HepG2 (cell line): ENCODE data around the gene MBD3. TPM values are rescaled to one million over a fixed set of nuclear protein-coding genes. Genes with fewer than 3 reads are reported as not detected.

Experiments used
- ATAC-seq: fragments of 200-7000 bp; cut with Tn5 transposase; 3 replicates; pipeline ENCODE4 v1.9.1; 2020; ENCODE audit warnings: mild to moderate bottlenecking, moderate library complexity
- BruUV-seq: library from RNA; stranded (reverse); fragments of 400-500 nt; replicated peaks from 2 replicates; lab custom pipeline; 2021; lab: Mats Ljungman, UMichigan
- CTCF ChIA-PET: fragments of 300-600 bp; formaldehyde crosslinking; extraction: SDS; loops from one replicate; lab custom pipeline; 2021; ENCODE audit warnings: low total read pairs, inconsistent platforms, low intra/inter-chr PET ratio; lab: Yijun Ruan, JAX
- POLR2A ChIA-PET: fragments of 350-600 bp; sonication (Branson Sonifier 250); formaldehyde crosslinking; loops from one replicate; lab custom pipeline; 2020; ENCODE audit warnings: antibody characterized with exemption, inconsistent platforms; lab: Yijun Ruan, JAX
- DNase-seq: peaks from one replicate; pipeline ENCODE4 v3.0.0-alpha.2; 2015; ENCODE audit warnings: low spot score
- FAIRE-seq: peaks from 3 replicates; lab custom pipeline; 2011; peaks lifted over from hg19 to GRCh38; lab: Jason Lieb, UNC
- H2AFZ ChIP-seq: one replicate; pipeline ENCODE4 v1.6.1; 2011; ENCODE audit warnings: low read length, inconsistent platforms
- H3K27ac ChIP-seq: fragments of 300-600 bp; 3 replicates; pipeline ENCODE4 v1.8.0; 2011; ENCODE audit warnings: mixed run types, mild to moderate bottlenecking, mixed read lengths, low read length, inconsistent platforms; ENCODE audit not compliant: insufficient read depth; ENCODE audit errors: extremely low read length
- H3K27me3 ChIP-seq, 2 experiments: fragments of 200-600 bp in 1 of 2; 2 replicates in 1 of 2; 3 replicates in 1 of 2; pipeline versions ENCODE4 v1.6.0 to v1.8.0; 2011; ENCODE audit warnings: low read length in 2 of 2, mild to moderate bottlenecking in 2 of 2, moderate library complexity in 2 of 2, inconsistent platforms in 1 of 2; ENCODE audit not compliant: insufficient read depth in 2 of 2, control insufficient read depth in 1 of 2
- H3K36me3 ChIP-seq, 2 experiments: fragments of 200-600 bp in 1 of 2; replicated peaks in 1 of 2; 2 replicates in 1 of 2; 3 replicates in 1 of 2; pipeline versions ENCODE4 v1.5.1 to v1.8.0; 2011; ENCODE audit warnings: low read length in 2 of 2, inconsistent platforms in 1 of 2; ENCODE audit not compliant: insufficient read depth in 2 of 2, control insufficient read depth in 1 of 2
- H3K4me1 ChIP-seq: 2 replicates; pipeline ENCODE4 v1.5.1; 2012; ENCODE audit warnings: low read length, inconsistent platforms; ENCODE audit not compliant: insufficient read depth
- H3K4me2 ChIP-seq: 2 replicates; pipeline ENCODE4 v1.6.0; 2011; ENCODE audit warnings: low read depth, low read length, inconsistent platforms
- H3K4me3 ChIP-seq, 3 experiments: fragments of 200-600 bp in 1 of 3; sonication (generic), shearing (Covaris generic) in 1 of 3; replicated peaks in 1 of 3; 2 replicates each; pipeline ENCODE4 v1.5.1; 2011 to 2016; ENCODE audit warnings: low read length in 3 of 3, inconsistent platforms in 2 of 3, low read depth in 2 of 3, mild to moderate bottlenecking in 2 of 3, control low read depth in 1 of 3, mixed read lengths in 1 of 3; ENCODE audit not compliant: insufficient read depth in 1 of 3
- H3K79me2 ChIP-seq: one replicate; pipeline ENCODE4 v1.6.1; 2011; ENCODE audit warnings: low read length, inconsistent platforms; ENCODE audit not compliant: insufficient read depth
- H3K9ac ChIP-seq: 2 replicates; pipeline ENCODE4 v1.6.0; 2011; ENCODE audit warnings: mild to moderate bottlenecking, low read depth, low read length, inconsistent platforms; ENCODE audit not compliant: insufficient read depth
- H3K9me3 ChIP-seq: 2 replicates; pipeline ENCODE4 v1.5.1; 2012; ENCODE audit warnings: mild to moderate bottlenecking, low read length
- H4K20me1 ChIP-seq: 2 replicates; pipeline ENCODE4 v1.6.0; 2011; ENCODE audit warnings: inconsistent platforms, mild to moderate bottlenecking, low read length, moderate library complexity; ENCODE audit not compliant: insufficient read depth
- AGO2 ChIP-seq: fragments of 200-400 bp; formaldehyde crosslinking; optimal IDR thresholded peaks from 2 replicates; pipeline ENCODE3; 2017; ENCODE audit warnings: mild to moderate bottlenecking, low read depth, low read length, moderate library complexity
- NFYC ChIP-seq: IDR thresholded peaks from 2 replicates; pipeline ENCODE4 v1.6.1; 2016; ENCODE audit warnings: missing genetic modification reagents, missing compliant biosample characterization
- SNRNP70 ChIP-seq: fragments of 200-400 bp; formaldehyde crosslinking; IDR thresholded peaks from 2 replicates; pipeline ENCODE4 v1.6.1; 2017; ENCODE audit warnings: mild to moderate bottlenecking, low read depth, low read length, moderate library complexity
- WGBS: methylation state at CpG from one replicate; pipeline ENCODE4 v1.1.6; 2017; ENCODE audit warnings: low lambda C conversion rate; 5-methylcytosine and 5-hydroxymethylcytosine counted together
- in situ Hi-C: cut with HindIII; loops from 2 replicates; pipeline ENCODE4 v1.10.0; 2017; ENCODE audit warnings: low pct_unique_long_range_greater_than_20kb; ENCODE audit not compliant: extremely low pct_ligation_motif_present
- intact Hi-C: fragments of 100-400 bp; cut with micrococcal nuclease; formaldehyde crosslinking; loops from one replicate; pipeline ENCODE4 v1.10.0; 2022; ENCODE audit not compliant: unreplicated experiment
- polyA plus RNA-seq, 8 experiments: library from polyadenylated mRNA; depleted of rRNA in 3 of 8; stranded (reverse) in 7 of 8; unstranded in 1 of 8; fragments of >200 nt; fragmentation: Illumina TruSeq in 4 of 8; extraction: Trizol in 4 of 8; gene quantifications; 2 replicates each; pipeline versions ENCODE4 v1.2.1 to v1.2.3, GENCODE V29; 2011 to 2016; ENCODE audit warnings: low read depth in 4 of 8, missing spikeins in 1 of 8, mixed read lengths in 1 of 8; ENCODE audit not compliant: insufficient read depth in 1 of 8
- total RNA-seq, 5 experiments: library from RNA; depleted of rRNA; stranded (reverse); fragments of >200 nt; fragmentation: Illumina TruSeq; extraction: Trizol; gene quantifications; 2 replicates each; pipeline ENCODE4 v1.2.3, GENCODE V29; 2016; ENCODE audit warnings: low read depth in 1 of 5
- TF ChIP-seq, protein P1 (sequence below): sonication (generic); formaldehyde crosslinking; IDR thresholded peaks from 2 replicates; pipeline ENCODE4 v1.5.0; 2020; ENCODE audit warnings: missing genetic modification reagents, mild to moderate bottlenecking, borderline replicate concordance
- TF ChIP-seq, protein P2 (sequence below): sonication (generic); formaldehyde crosslinking; conservative IDR thresholded peaks from 2 replicates; pipeline ENCODE4 v1.8.0; 2022; ENCODE audit warnings: low read depth, missing genetic modification reagents

MBD3 gene
- total and polyA plus RNA-seq, 2 of the 13 experiments (the other 11 are each of a cell fraction or from before 2014, with no cell fraction given), result 21.2 to 76.9 TPM

DNA sequence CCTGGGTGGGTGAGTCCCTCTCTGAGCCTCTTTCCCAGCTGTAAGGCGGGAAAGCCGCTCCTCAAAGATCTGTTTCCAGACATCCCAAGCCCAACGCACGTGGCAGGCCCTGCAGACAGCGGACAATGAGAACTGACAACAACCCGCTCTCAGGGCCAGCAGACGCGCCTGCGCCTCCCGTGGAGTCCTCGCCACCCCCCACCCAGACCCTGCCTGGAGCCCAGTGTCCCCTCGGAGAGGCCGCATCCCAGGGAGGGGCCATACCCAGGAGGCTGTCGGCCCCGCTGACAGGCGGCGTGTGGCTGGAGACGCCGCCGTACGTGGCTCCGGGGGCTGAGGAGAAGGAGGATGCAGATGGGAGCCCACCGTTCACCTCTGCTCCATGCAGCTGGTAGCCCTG is 28.9 kb upstream of the MBD3 start:
- intact Hi-C loops (no loop called here), in situ Hi-C loops (no loop called here)
- no peaks in the 10 kb centered on the region for H3K4me1 ChIP-seq
- no peak for FAIRE-seq
- H3K4me3 ChIP-seq, result no peak overlapping the region
- no peaks in the 10 kb centered on the region for H3K79me2 ChIP-seq
- no peak overlapping the region for H3K27ac ChIP-seq
- no peak overlapping the region for H3K9ac ChIP-seq
- H3K27me3 ChIP-seq, result no peaks in the 10 kb centered on the region
- CTCF ChIA-PET, result no interaction called here
- no peak for ATAC-seq
- DNase-seq, result no peak
- no peaks in the 10 kb centered on the region for H4K20me1 ChIP-seq
- H2AFZ ChIP-seq, result no peak overlapping the region
- no peak overlapping the region for H3K4me2 ChIP-seq
- H3K36me3 ChIP-seq, result peaks cover 20 to 43% of the 10 kb centered on the region in 2 experiments; a peak in 4 of 5 replicates
- WGBS, result 97% methylated on average over 17 of the region's 23 CpGs
- H3K9me3 ChIP-seq, result no peaks in the 10 kb centered on the region
- TF ChIP-seq, protein P1, sequence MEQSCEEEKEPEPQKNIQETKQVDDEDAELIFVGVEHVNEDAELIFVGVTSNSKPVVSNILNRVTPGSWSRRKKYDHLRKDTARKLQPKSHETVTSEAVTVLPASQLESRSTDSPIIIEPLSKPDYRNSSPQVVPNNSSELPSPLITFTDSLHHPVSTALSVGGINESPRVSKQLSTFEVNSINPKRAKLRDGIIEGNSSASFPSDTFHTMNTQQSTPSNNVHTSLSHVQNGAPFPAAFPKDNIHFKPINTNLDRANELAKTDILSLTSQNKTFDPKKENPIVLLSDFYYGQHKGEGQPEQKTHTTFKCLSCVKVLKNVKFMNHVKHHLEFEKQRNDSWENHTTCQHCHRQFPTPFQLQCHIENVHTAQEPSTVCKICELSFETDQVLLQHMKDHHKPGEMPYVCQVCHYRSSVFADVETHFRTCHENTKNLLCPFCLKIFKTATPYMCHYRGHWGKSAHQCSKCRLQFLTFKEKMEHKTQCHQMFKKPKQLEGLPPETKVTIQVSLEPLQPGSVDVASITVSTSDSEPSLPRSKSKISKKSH, result no peak
- TF ChIP-seq, protein P2, sequence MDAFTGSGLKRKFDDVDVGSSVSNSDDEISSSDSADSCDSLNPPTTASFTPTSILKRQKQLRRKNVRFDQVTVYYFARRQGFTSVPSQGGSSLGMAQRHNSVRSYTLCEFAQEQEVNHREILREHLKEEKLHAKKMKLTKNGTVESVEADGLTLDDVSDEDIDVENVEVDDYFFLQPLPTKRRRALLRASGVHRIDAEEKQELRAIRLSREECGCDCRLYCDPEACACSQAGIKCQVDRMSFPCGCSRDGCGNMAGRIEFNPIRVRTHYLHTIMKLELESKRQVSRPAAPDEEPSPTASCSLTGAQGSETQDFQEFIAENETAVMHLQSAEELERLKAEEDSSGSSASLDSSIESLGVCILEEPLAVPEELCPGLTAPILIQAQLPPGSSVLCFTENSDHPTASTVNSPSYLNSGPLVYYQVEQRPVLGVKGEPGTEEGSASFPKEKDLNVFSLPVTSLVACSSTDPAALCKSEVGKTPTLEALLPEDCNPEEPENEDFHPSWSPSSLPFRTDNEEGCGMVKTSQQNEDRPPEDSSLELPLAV (CRISPR knock-in tag), result no peak
- no peak for TF ChIP-seq SNRNP70
- POLR2A ChIA-PET, result no interaction called here
- no TSS peak for BruUV-seq

DNA sequence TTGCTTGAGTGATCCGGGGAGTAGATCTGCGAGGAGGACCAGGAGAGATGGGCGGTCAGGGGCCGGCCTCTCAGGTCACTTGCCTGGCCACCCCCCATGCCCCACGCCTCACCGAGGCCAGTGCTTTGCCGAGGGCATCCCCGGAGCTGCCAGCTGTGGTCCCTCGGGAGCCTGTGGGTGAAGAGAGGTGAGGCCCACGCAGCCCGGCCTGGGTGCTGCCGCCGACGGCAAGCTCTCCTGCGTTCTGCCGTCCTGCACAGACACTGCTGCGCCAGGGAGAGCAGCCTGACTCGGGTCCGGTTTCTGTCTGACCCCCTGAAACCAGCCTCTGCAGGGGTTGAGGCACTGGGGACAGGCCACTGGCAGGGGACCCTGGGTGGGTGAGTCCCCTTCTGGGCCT is 28.4 kb upstream of the MBD3 start:
- Histone ChIP-seq H3K9ac (no peak overlapping the region), H3K9me3 (no peaks in the 10 kb centered on the region), H3K79me2 (no peaks in the 10 kb centered on the region), H3K4me3 (no peak overlapping the region), H4K20me1 (no peaks in the 10 kb centered on the region), H3K4me2 (no peak overlapping the region), H3K27me3 (no peaks in the 10 kb centered on the region), H3K4me1 (no peaks in the 10 kb centered on the region), H2AFZ (no peak overlapping the region), H3K36me3 (peaks cover 20 to 41% of the 10 kb centered on the region in 2 experiments; a peak in 4 of 5 replicates), H3K27ac (no peak overlapping the region)
- FAIRE-seq (no peak), DNase-seq (no peak), ATAC-seq (no peak)
- peak; percentile 46 for TF ChIP-seq AGO2
- TF ChIP-seq NFYC (CRISPR knock-in tag), result no peak
- intact Hi-C loops, result no loop called here
- CTCF ChIA-PET, result no interaction called here
- in situ Hi-C loops, result no loop called here
- BruUV-seq, result no TSS peak
- POLR2A ChIA-PET, result no interaction called here
- 94% methylated on average over 19 of the region's 19 CpGs for WGBS
